T-cell (primary cell): ENCODE data around the gene CIZ1. TPM values are rescaled to one million over a fixed set of nuclear protein-coding genes. Genes with fewer than 3 reads are reported as not detected.

Experiments used
- ATAC-seq, 4 experiments: fragments of 200-7000 bp in 3 of 4; fragments of 150-1000 bp in 1 of 4; cut with Tn5 transposase; replicated peaks in 1 of 4; 1 replicate in 3 of 4; 2 replicates in 1 of 4; pipeline ENCODE4 v1.10.0; 2021; ENCODE audit warnings: moderate library complexity in 3 of 4, mild to moderate bottlenecking in 2 of 4, moderate number of reproducible peaks in 1 of 4
- CTCF ChIA-PET, 2 donors: fragments of 300-600 bp; sonication (Branson Sonifier 250); formaldehyde crosslinking; loops; one replicate each; lab custom pipeline; 2022; ENCODE audit warnings: antibody characterized with exemption in 2 of 2; lab: Charles Lee
- POLR2A ChIA-PET, 2 donors: fragments of 300-600 bp; sonication (Branson Sonifier 250); formaldehyde crosslinking; loops; one replicate each; lab custom pipeline; 2022; ENCODE audit warnings: antibody characterized with exemption in 2 of 2; lab: Charles Lee
- DNase-seq, 35 experiments: peaks; one replicate each; pipeline versions ENCODE4 v3.0.0 to v3.0.0-alpha.2; 2013 to 2023
- H3K27ac ChIP-seq: one replicate; pipeline ENCODE4 v1.5.1; 2013; ENCODE audit warnings: low read length
- H3K27me3 ChIP-seq, 2 experiments: replicated peaks in 1 of 2; 1 replicate in 1 of 2; 2 replicates in 1 of 2; pipeline versions ENCODE4 v1.6.1 to v1.7.0; 2013; ENCODE audit warnings: low read length in 1 of 2, mixed read lengths in 1 of 2; ENCODE audit not compliant: control insufficient read depth in 2 of 2, insufficient read depth in 2 of 2; ENCODE audit errors: extremely low read depth in 1 of 2
- H3K36me3 ChIP-seq, 2 donors: 1 replicate in 1 of 2; 2 replicates in 1 of 2; pipeline versions ENCODE4 v1.6.1 to v1.7.0; 2013; ENCODE audit warnings: low read length in 1 of 2; ENCODE audit not compliant: control insufficient read depth in 2 of 2, insufficient read depth in 1 of 2; ENCODE audit errors: extremely low read depth in 1 of 2
- H3K4me1 ChIP-seq, 2 experiments: 1 replicate in 1 of 2; 2 replicates in 1 of 2; pipeline versions ENCODE4 v1.6.1 to v1.7.0; 2013; ENCODE audit warnings: low read length in 2 of 2, mixed read lengths in 1 of 2; ENCODE audit not compliant: insufficient read depth in 2 of 2, control insufficient read depth in 1 of 2; ENCODE audit errors: extremely low read depth in 1 of 2
- H3K4me3 ChIP-seq, 2 donors: 1 replicate in 1 of 2; 2 replicates in 1 of 2; pipeline versions ENCODE4 v1.5.1 to v1.7.0; 2013; ENCODE audit warnings: mild to moderate bottlenecking in 2 of 2, low read length in 1 of 2, moderate library complexity in 1 of 2; ENCODE audit not compliant: control insufficient read depth in 1 of 2; ENCODE audit errors: extremely low read depth in 1 of 2
- H3K9me3 ChIP-seq: 2 replicates; pipeline ENCODE4 v1.7.0; 2013
- H3K27ac Mint-ChIP-seq, 2 donors: one replicate each; pipeline ENCODE4 v1.8.0; 2020 to 2021; ENCODE audit warnings: mild to moderate bottlenecking in 2 of 2, mixed read lengths in 2 of 2
- H3K27me3 Mint-ChIP-seq, 2 donors: one replicate each; pipeline ENCODE4 v1.8.0; 2021 to 2022; ENCODE audit warnings: mixed read lengths in 2 of 2
- H3K36me3 Mint-ChIP-seq: one replicate; pipeline ENCODE4 v1.8.0; 2021; ENCODE audit warnings: mixed read lengths
- H3K4me1 Mint-ChIP-seq, 3 donors: one replicate each; pipeline ENCODE4 v1.8.0; 2020 to 2022; ENCODE audit warnings: mixed read lengths in 3 of 3, mild to moderate bottlenecking in 1 of 3
- H3K4me3 Mint-ChIP-seq, 3 donors: one replicate each; pipeline ENCODE4 v1.8.0; 2020 to 2022; ENCODE audit warnings: mild to moderate bottlenecking in 3 of 3, mixed read lengths in 3 of 3, moderate library complexity in 3 of 3
- H3K9me3 Mint-ChIP-seq, 3 donors: one replicate each; pipeline ENCODE4 v1.8.0; 2020 to 2022; ENCODE audit warnings: mixed read lengths in 3 of 3
- WGBS: methylation state at CpG from one replicate; pipeline ENCODE4 v1.1.5; 2013; ENCODE audit warnings: missing lambda C conversion rate; ENCODE audit not compliant: insufficient coverage; 5-methylcytosine and 5-hydroxymethylcytosine counted together
- total RNA-seq, 35 experiments: library from RNA in 6 of 35; stranded (reverse) in 6 of 35; fragments of 120-200 nt in 1 of 35; gene quantifications; one replicate each; pipeline versions ENCODE4 v1.2.1 to v1.2.4 and lab custom pipeline; 2013 to 2026

Gene CIZ1
- total RNA-seq, 5 donors from 2014 or later (not counting 1 experiment from before 2014, with no cell fraction given): 143 to 163 (median 150) TPM

GRCh38 chr9:128213746-128214497 lies 22.6 kb upstream of the CIZ1 start:
- Histone ChIP-seq H3K27me3 (peaks cover 0 to 28% of the 10 kb centered on the region in 2 experiments), H3K9me3 (no peaks in the 10 kb centered on the region), H3K4me3 (no peak overlapping the region), H3K4me1 (peaks cover 0 to 13% of the 10 kb centered on the region in 2 experiments), H3K36me3 (no peaks in the 10 kb centered on the region), H3K27ac (no peak overlapping the region)
- ATAC-seq (no peak), DNase-seq (no peak)
- Mint-ChIP-seq H3K4me1 (peaks cover 11 to 12% (median 11%) of the 10 kb centered on the region in 3 donors), H3K4me3 (no peak overlapping the region), H3K27ac (no peak overlapping the region), H3K36me3 (no peaks in the 10 kb centered on the region), H3K27me3 (peaks cover 0 to 24% of the 10 kb centered on the region in 2 donors), H3K9me3 (no peaks in the 10 kb centered on the region)
- 83% methylated on average over 7 of the region's 12 CpGs for WGBS
- CTCF ChIA-PET: no interaction called here
- POLR2A ChIA-PET: no interaction called here

GRCh38 chr9:128211981-128212281 lies 20.6 kb upstream of the CIZ1 start:
- POLR2A ChIA-PET: interaction anchor here in 1 of 2 donors (0.6 kb wide), 1 partner anchor 126 kb away, joined by 6 read pairs; no protein-coding TSS in a partner anchor
- Histone ChIP-seq H3K36me3 (no peaks in the 10 kb centered on the region), H3K4me3 (no peak overlapping the region), H3K4me1 (no peaks in the 10 kb centered on the region), H3K27ac (no peak overlapping the region), H3K27me3 (peaks cover 0 to 37% of the 10 kb centered on the region in 2 experiments), H3K9me3 (no peaks in the 10 kb centered on the region)
- CTCF ChIA-PET: no interaction called here
- H3K27me3 Mint-ChIP-seq: peaks cover 4 to 27% of the 10 kb centered on the region in 2 donors
- H3K9me3 Mint-ChIP-seq: no peaks in the 10 kb centered on the region
- H3K27ac Mint-ChIP-seq: no peak overlapping the region
- H3K4me1 Mint-ChIP-seq: peaks cover 0 to 2% (median 0%) of the 10 kb centered on the region in 3 donors
- no peaks in the 10 kb centered on the region for H3K36me3 Mint-ChIP-seq
- DNase-seq (no peak), ATAC-seq (no peak)
- no peak overlapping the region for H3K4me3 Mint-ChIP-seq
- 100% methylated on average over 1 of the region's 2 CpGs for WGBS

GRCh38 chr9:128211186-128211980 lies 20.0 kb upstream of the CIZ1 start:
- no peaks in the 10 kb centered on the region for H3K36me3 ChIP-seq
- no peaks in the 10 kb centered on the region for H3K4me1 ChIP-seq
- H3K27me3 Mint-ChIP-seq: peaks cover 4 to 28% of the 10 kb centered on the region in 2 donors
- ATAC-seq (no peak), DNase-seq (no peak)
- H3K27ac Mint-ChIP-seq: no peak overlapping the region
- no peaks in the 10 kb centered on the region for H3K4me1 Mint-ChIP-seq
- no peaks in the 10 kb centered on the region for H3K9me3 ChIP-seq
- ChIA-PET POLR2A (interaction anchor here in 1 of 2 donors (0.6 to 0.7 kb wide), 2 partner anchors 25 to 126 kb away, joined by 3 to 6 read pairs; no protein-coding TSS in a partner anchor), CTCF (no interaction called here)
- H3K27me3 ChIP-seq: peaks cover 0 to 36% of the 10 kb centered on the region in 2 experiments
- no peak overlapping the region for H3K4me3 ChIP-seq
- no peak overlapping the region for H3K27ac ChIP-seq
- H3K4me3 Mint-ChIP-seq: no peak overlapping the region
- H3K9me3 Mint-ChIP-seq: no peaks in the 10 kb centered on the region
- WGBS: 78% methylated on average over 7 of the region's 12 CpGs
- no peaks in the 10 kb centered on the region for H3K36me3 Mint-ChIP-seq

GRCh38 chr9:128208946-128209669 lies 17.7 kb upstream of the CIZ1 start:
- POLR2A ChIA-PET: no interaction called here
- H3K4me3 Mint-ChIP-seq: no peak overlapping the region
- H3K9me3 Mint-ChIP-seq: no peaks in the 10 kb centered on the region
- ATAC-seq (no peak), DNase-seq (no peak)
- no peaks in the 10 kb centered on the region for H3K9me3 ChIP-seq
- no peak overlapping the region for H3K27ac Mint-ChIP-seq
- H3K27me3 ChIP-seq: peaks cover 0 to 44% of the 10 kb centered on the region in 2 experiments
- H3K36me3 Mint-ChIP-seq: no peaks in the 10 kb centered on the region
- H3K36me3 ChIP-seq: no peaks in the 10 kb centered on the region
- H3K4me1 ChIP-seq: peaks cover under 1 to 4% of the 10 kb centered on the region in 2 experiments
- WGBS: 74% methylated on average over 6 of the region's 15 CpGs
- H3K4me3 ChIP-seq: no peak overlapping the region
- no peak overlapping the region for H3K27ac ChIP-seq
- peaks cover 8 to 36% of the 10 kb centered on the region in 2 donors for H3K27me3 Mint-ChIP-seq
- CTCF ChIA-PET: no interaction called here
- H3K4me1 Mint-ChIP-seq: peaks cover 0 to 2% (median 0%) of the 10 kb centered on the region in 3 donors

- CTCF ChIA-PET: no interaction called here
- peaks cover 8 to 32% of the 10 kb centered on the region in 2 donors for H3K27me3 Mint-ChIP-seq
- no peaks in the 10 kb centered on the region for H3K9me3 Mint-ChIP-seq
These were observed 17.0 kb upstream of the CIZ1 start for GRCh38 chr9:128208386-128208785.

More at GRCh38 chr9:128208386-128208785, 17.0 kb upstream of the CIZ1 start:
- no peak overlapping the region for H3K27ac ChIP-seq
- H3K4me3 Mint-ChIP-seq: no peak overlapping the region
- POLR2A ChIA-PET: interaction anchor here in 1 of 2 donors (0.6 kb wide), 1 partner anchor 323 kb away, joined by 7 read pairs; no protein-coding TSS in a partner anchor
- no peaks in the 10 kb centered on the region for H3K9me3 ChIP-seq
- peaks cover 0 to 3% (median 0%) of the 10 kb centered on the region in 3 donors for H3K4me1 Mint-ChIP-seq
- DNase-seq: no peak
- no peak overlapping the region for H3K4me3 ChIP-seq
- ATAC-seq: no peak
- no peak overlapping the region for H3K27ac Mint-ChIP-seq
- H3K36me3 ChIP-seq: no peaks in the 10 kb centered on the region
- 83% methylated on average over 7 of the region's 7 CpGs for WGBS
- no peaks in the 10 kb centered on the region for H3K36me3 Mint-ChIP-seq
- H3K27me3 ChIP-seq: peaks cover 0 to 44% of the 10 kb centered on the region in 2 experiments
- H3K4me1 ChIP-seq: peaks cover 5 to 11% of the 10 kb centered on the region in 2 experiments
